Activated CD4-positive, alpha-beta T cell treated with anti-CD3 and anti-CD28 coated beads for 1 hour (primary cell): Measurements from ENCODE around the gene CLDND2.

Source experiments
- DNase-seq: peaks from one replicate; pipeline ENCODE4 v3.0.0-alpha.2; 2020

Gene CLDND2

GRCh38 chr19:51352783-51353360, 15.9 kb downstream of the CLDND2 start:
- no peak for DNase-seq

- DNase-seq: no peak
Measured at GRCh38 chr19:51351266-51351990, 17.4 kb downstream of the CLDND2 start.

GRCh38 chr19:51347209-51347928, 21.4 kb downstream of the CLDND2 start:
- DNase-seq: no peak

- DNase-seq: no peak
Measured at GRCh38 chr19:51346742-51347141, 22.1 kb downstream of the CLDND2 start.

GRCh38 chr19:51345076-51345620, 23.7 kb downstream of the CLDND2 start:
- DNase-seq: no peak

- DNase-seq: no peak
Measured at GRCh38 chr19:51342631-51343569, 25.9 kb downstream of the CLDND2 start.

DNA sequence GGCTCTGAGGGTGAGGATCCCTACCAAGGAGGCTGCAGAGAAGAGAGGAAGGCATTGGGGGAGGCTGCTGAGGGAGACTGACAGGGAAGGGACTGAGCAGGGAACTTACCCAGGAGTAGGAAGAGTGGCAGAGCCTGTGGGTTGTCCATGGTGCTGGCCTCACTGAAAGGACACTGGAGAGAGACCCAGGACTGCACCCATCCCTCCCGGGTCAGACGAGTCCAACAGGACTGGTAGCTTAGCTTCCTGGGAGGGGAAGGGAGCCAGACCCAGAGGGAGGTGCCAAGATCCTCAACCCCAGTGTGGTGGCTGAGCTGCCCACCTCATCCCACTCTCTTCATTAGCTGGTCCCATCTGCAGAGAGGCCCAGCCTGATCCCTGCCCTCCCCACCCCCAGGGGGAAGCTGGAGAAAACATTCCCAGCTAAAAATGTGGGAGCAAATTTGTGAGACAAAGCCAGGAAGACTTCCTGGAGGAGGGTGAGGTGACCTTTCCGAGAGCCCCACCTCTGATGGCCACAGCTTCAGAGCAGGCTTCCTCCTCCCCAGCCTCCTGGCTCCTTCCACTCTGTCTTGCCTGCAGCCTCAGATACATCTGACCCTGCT, 26.7 kb downstream of the CLDND2 start, which contains the start of gene VSIG10L:
Gene VSIG10L, minus strand, starts transcription at position 164 of the 605 bp plus-strand sequence. Its CDS starts 15 bp downstream, at position 149.
- no peak for DNase-seq

- DNase-seq: no peak
Measured at GRCh38 chr19:51341066-51341465, 27.7 kb downstream of the CLDND2 start.

GRCh38 chr19:51339687-51340656, 28.8 kb downstream of the CLDND2 start:
- peak; percentile 74 for DNase-seq

- no peak for DNase-seq
Measured at GRCh38 chr19:51339313-51339686, 29.5 kb downstream of the CLDND2 start.

GRCh38 chr19:51338563-51339312, 30.1 kb downstream of the CLDND2 start:
- peak; percentile 75 for DNase-seq

DNA sequence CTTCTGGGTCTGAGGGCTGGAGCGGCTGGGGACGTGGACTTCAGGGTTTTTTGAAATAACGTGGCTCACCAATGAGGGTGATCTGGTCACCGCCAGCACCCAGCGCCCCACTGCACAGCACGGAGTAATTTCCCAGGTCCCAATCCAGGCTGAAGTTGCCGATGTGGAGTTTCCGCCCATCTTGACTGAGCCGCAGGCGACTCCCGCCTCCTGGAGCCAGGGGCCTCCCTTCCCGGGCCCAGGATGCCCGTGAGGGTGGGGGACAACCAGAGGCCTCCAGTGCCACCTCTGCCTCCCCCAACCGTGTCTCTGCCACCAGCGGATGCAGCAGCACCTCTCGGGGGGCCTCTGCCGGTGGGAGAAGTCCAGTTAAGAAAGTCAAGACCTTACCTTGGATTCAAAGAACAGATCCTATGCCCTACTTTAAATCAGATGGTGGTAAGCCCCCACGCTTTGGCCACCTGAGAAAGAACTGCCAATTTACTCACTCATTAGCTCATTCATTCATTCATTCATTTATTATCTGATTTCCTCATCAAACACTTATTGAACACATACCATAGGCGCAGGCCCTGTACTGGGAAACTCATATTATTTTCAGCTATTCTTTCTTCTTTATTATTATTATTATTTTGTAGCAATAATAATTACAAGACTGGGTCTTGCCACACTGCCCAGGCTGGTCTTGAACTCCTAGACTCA, 30.8 kb downstream of the CLDND2 start:
- DNase-seq: no peak

DNA sequence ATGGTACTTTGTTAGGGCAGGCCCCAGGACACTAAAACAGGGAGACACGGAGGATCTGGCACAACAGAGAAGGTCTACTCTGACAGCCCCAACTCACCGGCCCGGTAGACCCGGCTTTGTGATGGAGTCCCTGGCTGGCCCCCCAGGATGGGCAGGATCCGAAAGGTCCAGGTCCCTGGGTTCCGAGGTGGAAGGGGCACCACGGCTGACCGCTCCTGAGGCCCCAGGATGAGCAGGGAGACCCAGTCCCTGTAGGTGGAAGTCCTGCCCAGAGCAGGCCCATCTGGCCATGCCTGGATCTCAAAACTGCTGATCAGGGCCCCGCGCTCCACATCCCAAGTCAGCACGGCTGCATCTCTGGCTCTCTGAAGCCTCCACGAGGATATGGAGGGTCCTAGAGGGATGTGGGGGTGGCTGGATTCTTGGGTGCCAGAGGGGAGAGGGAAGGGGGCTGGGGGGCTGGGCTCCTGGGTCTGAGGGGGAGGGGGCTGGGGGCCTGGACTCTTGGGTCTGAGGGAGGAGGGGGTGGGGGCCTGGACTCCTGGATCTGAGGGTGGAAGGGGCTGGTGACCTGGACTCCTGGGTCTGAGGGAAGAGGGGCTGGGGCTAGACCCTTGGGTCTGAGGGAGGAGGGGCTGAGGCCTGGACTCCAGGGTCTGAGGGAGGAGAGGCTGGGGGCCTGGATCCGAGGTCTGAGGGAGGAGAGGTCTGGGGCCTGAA, 31.5 kb downstream of the CLDND2 start:
- no peak for DNase-seq

- no peak for DNase-seq
Measured at GRCh38 chr19:51333836-51334460, 34.9 kb downstream of the CLDND2 start.

DNA sequence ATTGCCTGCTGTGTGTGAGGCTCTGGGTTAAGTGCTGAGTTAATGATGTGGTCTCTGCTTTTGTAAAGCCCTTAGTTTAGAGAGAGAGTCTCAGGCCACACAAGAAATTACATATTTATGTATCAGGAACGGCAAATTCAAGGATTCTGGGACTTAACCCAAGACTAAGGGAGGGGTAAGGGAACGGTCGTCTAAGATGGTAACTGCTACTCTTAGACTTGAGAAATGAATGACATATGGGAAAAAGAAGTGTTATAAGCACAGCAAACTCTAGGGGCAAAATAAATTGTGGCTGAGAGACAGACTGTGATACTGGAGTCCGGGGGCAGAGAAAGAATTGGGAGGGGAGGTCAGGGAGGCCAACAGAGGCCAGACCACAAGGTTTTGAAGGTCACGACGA, 37.1 kb downstream of the CLDND2 start:
- no peak for DNase-seq

DNA sequence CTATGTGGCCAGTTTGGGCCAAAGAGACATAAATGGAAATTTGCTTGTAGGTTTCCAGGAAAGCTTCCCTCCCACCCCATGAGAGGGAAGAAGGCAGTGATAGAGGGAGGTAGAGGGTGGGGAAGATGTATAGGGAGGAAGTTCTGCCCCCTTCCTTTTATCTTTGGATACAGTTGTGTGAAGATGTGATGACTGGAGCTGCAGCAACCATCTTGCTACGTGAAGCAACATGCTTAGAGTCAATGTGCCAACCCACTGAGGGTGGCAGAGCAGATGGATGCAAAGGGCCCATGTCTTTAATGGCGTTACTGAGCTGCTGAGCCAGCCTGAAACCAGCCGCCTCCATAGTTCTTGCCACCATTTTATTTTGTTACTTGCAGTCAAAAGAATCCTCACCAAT, 37.6 kb downstream of the CLDND2 start:
- no peak for DNase-seq

DNA sequence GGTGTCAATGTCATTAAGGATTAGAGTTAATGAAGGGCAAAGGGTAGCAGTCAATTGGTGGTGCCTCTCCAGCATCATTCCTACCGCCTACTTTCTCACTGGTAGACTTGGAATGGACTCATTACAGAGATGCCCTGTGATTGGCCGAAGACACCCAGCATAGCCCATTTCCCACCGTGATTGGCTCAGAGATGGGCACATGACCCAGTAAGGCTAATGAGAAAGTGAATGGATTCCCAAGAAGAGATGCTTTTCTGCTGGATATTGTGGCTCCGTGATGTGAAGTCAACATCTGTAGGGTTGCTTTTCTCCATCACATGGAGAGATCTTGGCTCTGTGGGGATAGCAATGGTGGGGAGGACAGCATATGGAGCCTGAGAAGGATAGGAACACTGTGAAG, 38.4 kb downstream of the CLDND2 start:
- DNase-seq: no peak

DNA sequence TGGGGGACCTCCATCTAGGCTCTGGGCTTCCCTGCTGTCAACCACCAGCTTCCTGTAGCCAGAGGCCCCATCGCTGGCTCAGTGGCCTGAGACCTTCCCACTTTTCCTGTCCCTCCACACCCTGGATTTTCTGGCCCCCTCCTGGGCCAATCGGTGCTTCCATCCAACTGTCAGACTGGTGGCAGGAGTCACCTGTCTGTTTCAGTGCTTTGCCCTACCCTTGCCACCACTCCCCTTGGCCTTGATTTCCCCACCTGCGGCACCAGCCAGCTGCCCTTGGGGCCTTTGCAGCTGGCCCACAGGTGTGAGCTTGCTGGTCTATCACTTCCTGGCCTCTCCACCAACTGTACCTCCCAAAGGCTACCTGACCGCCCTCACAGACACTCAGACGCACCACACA, 39.4 kb downstream of the CLDND2 start:
- no peak for DNase-seq
